Right lobe of liver (tissue), 4 donors: Measurements from ENCODE around the gene SMPD3.

Experiments
- POLR2A ChIP-seq: fragments of 450-650 bp; IDR thresholded peaks from one replicate; pipeline ENCODE4 v1.6.1; 2017; ENCODE audit warnings: antibody characterized with exemption, mild to moderate bottlenecking
- TF ChIP-seq, protein P1 (sequence below), 4 donors: fragments of 200-600 bp in 3 of 4; fragments of 450-650 bp in 1 of 4; IDR thresholded peaks; one replicate each; pipeline versions ENCODE4 v1.5.1 to v1.8.0; 2016 to 2022; ENCODE audit warnings: antibody characterized with exemption in 4 of 4, mild to moderate bottlenecking in 2 of 4
- donor health status: DM: no; HTN: no; CAD: no.
- donor health status: DM: no; HTN: no; CAD: no.
- donor health status: DM: no; HTN: yes; CAD: no.

DNA sequence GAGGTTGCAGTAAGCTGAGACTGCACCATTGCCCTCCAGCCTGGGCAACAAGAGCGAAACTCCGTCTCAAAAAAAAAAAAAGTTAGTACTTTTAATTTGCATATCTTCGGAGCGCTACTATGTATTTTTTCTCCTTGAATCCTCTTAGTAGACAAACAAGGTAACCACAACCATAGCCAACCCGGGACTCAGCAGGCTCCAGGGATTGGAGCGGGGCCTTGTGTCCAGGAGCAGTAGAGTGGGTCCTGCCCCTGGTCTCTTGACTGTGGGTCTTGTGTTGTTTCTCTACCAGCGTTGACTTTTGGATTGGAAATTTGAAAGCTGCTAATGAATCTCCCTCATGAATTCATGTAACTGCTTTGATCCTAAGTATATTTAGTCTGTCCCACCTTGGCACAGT lies 105.2 kb downstream of the SMPD3 start:
- TF ChIP-seq, protein P1, sequence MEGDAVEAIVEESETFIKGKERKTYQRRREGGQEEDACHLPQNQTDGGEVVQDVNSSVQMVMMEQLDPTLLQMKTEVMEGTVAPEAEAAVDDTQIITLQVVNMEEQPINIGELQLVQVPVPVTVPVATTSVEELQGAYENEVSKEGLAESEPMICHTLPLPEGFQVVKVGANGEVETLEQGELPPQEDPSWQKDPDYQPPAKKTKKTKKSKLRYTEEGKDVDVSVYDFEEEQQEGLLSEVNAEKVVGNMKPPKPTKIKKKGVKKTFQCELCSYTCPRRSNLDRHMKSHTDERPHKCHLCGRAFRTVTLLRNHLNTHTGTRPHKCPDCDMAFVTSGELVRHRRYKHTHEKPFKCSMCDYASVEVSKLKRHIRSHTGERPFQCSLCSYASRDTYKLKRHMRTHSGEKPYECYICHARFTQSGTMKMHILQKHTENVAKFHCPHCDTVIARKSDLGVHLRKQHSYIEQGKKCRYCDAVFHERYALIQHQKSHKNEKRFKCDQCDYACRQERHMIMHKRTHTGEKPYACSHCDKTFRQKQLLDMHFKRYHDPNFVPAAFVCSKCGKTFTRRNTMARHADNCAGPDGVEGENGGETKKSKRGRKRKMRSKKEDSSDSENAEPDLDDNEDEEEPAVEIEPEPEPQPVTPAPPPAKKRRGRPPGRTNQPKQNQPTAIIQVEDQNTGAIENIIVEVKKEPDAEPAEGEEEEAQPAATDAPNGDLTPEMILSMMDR (IDR thresholded peaks at IDR 0.05) = no peak
- TF ChIP-seq POLR2A = no peak
